Smooth muscle cell (in vitro differentiated cells): ENCODE results near the gene CANT1. TPM values are rescaled to one million over a fixed set of nuclear protein-coding genes. Genes with fewer than 3 reads are reported as not detected.

Experiments used
- DNase-seq: peaks from one replicate; lab custom pipeline; 2025; ENCODE audit not compliant: unreplicated experiment; lab: John Stamatoyannopoulos, UW
- H2AFZ ChIP-seq: fragments of 200-600 bp; sonication (generic); 2 replicates; pipeline ENCODE4 v1.6.0; 2016; ENCODE audit warnings: antibody characterized with exemption, low read depth, mild to moderate bottlenecking
- H3F3A ChIP-seq: fragments of 200-600 bp; sonication (generic); 2 replicates; pipeline ENCODE4 v1.6.0; 2017; ENCODE audit warnings: antibody characterized with exemption, low read depth
- H3K27ac ChIP-seq: fragments of 200-600 bp; sonication (generic); 2 replicates; pipeline ENCODE4 v1.5.1; 2016; ENCODE audit warnings: low read depth, mild to moderate bottlenecking
- H3K27me3 ChIP-seq: fragments of 200-600 bp; sonication (generic); 2 replicates; pipeline ENCODE4 v1.6.1; 2016; ENCODE audit warnings: low read depth, mild to moderate bottlenecking
- H3K36me3 ChIP-seq: fragments of 200-600 bp; sonication (generic); 2 replicates; pipeline ENCODE4 v1.5.1; 2016; ENCODE audit warnings: low read depth
- H3K4me1 ChIP-seq: fragments of 200-600 bp; sonication (generic); 2 replicates; pipeline ENCODE4 v1.5.1; 2016; ENCODE audit warnings: low read depth
- H3K4me2 ChIP-seq: fragments of 200-600 bp; sonication (generic); 2 replicates; pipeline ENCODE4 v1.6.0; 2016; ENCODE audit warnings: mild to moderate bottlenecking
- H3K4me3 ChIP-seq: fragments of 200-600 bp; sonication (generic); 2 replicates; pipeline ENCODE4 v1.5.1; 2016; ENCODE audit warnings: mild to moderate bottlenecking
- H3K79me2 ChIP-seq: fragments of 200-600 bp; sonication (generic); 2 replicates; pipeline ENCODE4 v1.6.0; 2016; ENCODE audit warnings: low read depth, mild to moderate bottlenecking
- H3K9ac ChIP-seq: fragments of 200-600 bp; sonication (generic); 2 replicates; pipeline ENCODE4 v1.6.0; 2016; ENCODE audit warnings: low read depth
- H3K9me3 ChIP-seq: fragments of 200-600 bp; sonication (generic); replicated peaks from 2 replicates; pipeline ENCODE4 v1.5.1; 2016; ENCODE audit warnings: low read depth
- H4K20me1 ChIP-seq: fragments of 200-600 bp; sonication (generic); 2 replicates; pipeline ENCODE4 v1.6.0; 2016; ENCODE audit warnings: low read depth
- CTCF ChIP-seq: fragments of 200-600 bp; sonication (generic); IDR thresholded peaks from 2 replicates; pipeline ENCODE4 v1.5.1; 2017; ENCODE audit warnings: borderline replicate concordance, mild to moderate bottlenecking, antibody characterized with exemption; ENCODE audit not compliant: insufficient read depth, poor library complexity, severe bottlenecking
- WGBS: methylation state at CpG from one replicate; pipeline ENCODE4 v1.1.7; 2016; ENCODE audit warnings: low lambda C conversion rate; 5-methylcytosine and 5-hydroxymethylcytosine counted together
- polyA plus RNA-seq: library from polyadenylated mRNA; unstranded; fragments of >200 nt; fragmentation: Nextera tagmentation; extraction: Ambion mirVana; gene quantifications from 2 replicates; pipeline ENCODE4 v1.2.1, GENCODE V29; 2016
- total RNA-seq: library from RNA; depleted of rRNA; stranded (reverse); fragments of >200 nt; gene quantifications from 2 replicates; pipeline ENCODE4 v1.2.3, GENCODE V29; 2014

Gene CANT1
- total and polyA plus RNA-seq, 2 experiments from 2014 or later, result 38.3 to 42.1 TPM

- DNase-seq, result no peak
Observed at GRCh38 chr17:78956254-78956653, 53.3 kb downstream of the CANT1 start.

DNA sequence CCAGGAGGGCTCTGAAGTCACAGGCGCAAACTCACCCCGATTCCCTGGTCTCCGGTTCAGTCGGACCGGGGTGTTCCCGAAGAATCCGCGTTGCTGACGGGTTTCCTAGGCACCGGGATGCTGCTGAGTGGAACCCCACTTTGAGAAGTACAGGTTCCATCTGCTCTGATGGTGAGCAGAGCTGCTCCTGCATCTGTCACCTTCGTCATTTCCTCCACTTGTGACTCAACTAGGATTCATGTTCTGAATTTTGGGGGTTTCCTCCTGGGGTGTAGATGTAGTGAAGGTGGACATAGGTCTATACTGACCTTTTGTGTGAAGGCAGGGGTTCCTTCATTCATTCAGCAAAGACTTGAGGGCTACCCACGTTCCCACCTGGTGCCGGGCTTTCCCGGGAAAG, 54.9 kb downstream of the CANT1 start:
- Histone ChIP-seq H3K4me2 (no peak overlapping the region), H3K9ac (no peak overlapping the region), H3K4me1 (no peaks in the 10 kb centered on the region), H4K20me1 (no peaks in the 10 kb centered on the region), H3K27me3 (no peaks in the 10 kb centered on the region), H2AFZ (no peak overlapping the region), H3K9me3 (no peaks in the 10 kb centered on the region), H3K79me2 (no peaks in the 10 kb centered on the region), H3K36me3 (no peaks in the 10 kb centered on the region), H3K4me3 (no peak overlapping the region), H3F3A (no peaks in the 10 kb centered on the region), H3K27ac (no peak overlapping the region)
- DNase-seq, result no peak
- no peak for TF ChIP-seq CTCF
- 93% methylated on average over 14 of the region's 14 CpGs for WGBS

More at GRCh38 chr17:78956254-78956653, 53.3 kb downstream of the CANT1 start:
- Histone ChIP-seq H3K4me2 (no peak overlapping the region), H3K79me2 (no peaks in the 10 kb centered on the region), H3K27ac (no peak overlapping the region), H2AFZ (no peak overlapping the region), H3K9me3 (no peaks in the 10 kb centered on the region), H3K36me3 (no peaks in the 10 kb centered on the region), H3F3A (no peaks in the 10 kb centered on the region), H3K9ac (no peak overlapping the region), H3K27me3 (no peaks in the 10 kb centered on the region), H3K4me3 (no peak overlapping the region), H4K20me1 (no peaks in the 10 kb centered on the region), H3K4me1 (no peaks in the 10 kb centered on the region)
- no peak for TF ChIP-seq CTCF
- 73% methylated on average over 9 of the region's 11 CpGs for WGBS

- Histone ChIP-seq H3K9me3 (no peaks in the 10 kb centered on the region), H3K4me3 (no peak overlapping the region), H3K27ac (no peak overlapping the region), H3K4me1 (no peaks in the 10 kb centered on the region), H4K20me1 (no peaks in the 10 kb centered on the region), H2AFZ (no peak overlapping the region), H3F3A (no peaks in the 10 kb centered on the region), H3K9ac (no peak overlapping the region), H3K36me3 (no peaks in the 10 kb centered on the region), H3K4me2 (no peak overlapping the region), H3K27me3 (no peaks in the 10 kb centered on the region), H3K79me2 (no peaks in the 10 kb centered on the region)
- no peak for DNase-seq
- no peak for TF ChIP-seq CTCF
- 78% methylated on average over 29 of the region's 29 CpGs for WGBS
Observed at GRCh38 chr17:78953356-78954350, 55.9 kb downstream of the CANT1 start.

- Histone ChIP-seq H3K4me3 (no peak overlapping the region), H3K36me3 (no peaks in the 10 kb centered on the region), H3K27me3 (no peaks in the 10 kb centered on the region), H3K27ac (no peak overlapping the region), H4K20me1 (no peaks in the 10 kb centered on the region), H2AFZ (no peak overlapping the region), H3K9ac (no peak overlapping the region), H3K4me2 (no peak overlapping the region), H3K79me2 (no peaks in the 10 kb centered on the region), H3K4me1 (no peaks in the 10 kb centered on the region), H3K9me3 (no peaks in the 10 kb centered on the region), H3F3A (no peaks in the 10 kb centered on the region)
- DNase-seq, result no peak
- WGBS, result 91% methylated on average over 10 of the region's 10 CpGs
- no peak for TF ChIP-seq CTCF
Observed at GRCh38 chr17:78952706-78953105, 56.9 kb downstream of the CANT1 start.
